Endothelial cell of umbilical vein (primary cell): Measurements from ENCODE around the gene CPED1. TPM values are rescaled to one million over a fixed set of nuclear protein-coding genes. Genes with fewer than 3 reads are reported as not detected.

Source experiments
- BruUV-seq: library from RNA; stranded (reverse); fragments of 400-500 nt; replicated peaks from 2 replicates; lab custom pipeline; 2021; lab: Mats Ljungman, UMichigan
- CTCF ChIA-PET: fragments of 300-600, 350-600 bp; sonication (Branson Sonifier 250); formaldehyde crosslinking; loops from one replicate; lab custom pipeline; 2021; ENCODE audit warnings: antibody characterized with exemption, inconsistent platforms; lab: Charles Lee
- POLR2A ChIA-PET: fragments of 300-600, 350-600 bp; sonication (Branson Sonifier 250); formaldehyde crosslinking; loops from one replicate; lab custom pipeline; 2021; ENCODE audit warnings: antibody characterized with exemption, inconsistent platforms; lab: Charles Lee
- DNase-seq: peaks from one replicate; pipeline ENCODE4 v3.0.0-alpha.2; 2011; ENCODE audit warnings: low read depth, low spot score
- FAIRE-seq: peaks from 2 replicates; lab custom pipeline; 2011; peaks lifted over from hg19 to GRCh38; lab: Jason Lieb, UNC
- H2AFZ ChIP-seq: 2 replicates; pipeline ENCODE4 v1.6.0; 2012; ENCODE audit warnings: low read depth, low read length, control low read depth, inconsistent platforms
- H3K27ac ChIP-seq: 2 replicates; pipeline ENCODE4 v1.5.1; 2011; ENCODE audit warnings: low read depth, mild to moderate bottlenecking, control low read depth, low read length, moderate library complexity; ENCODE audit not compliant: insufficient read depth
- H3K27me3 ChIP-seq, 2 experiments: 2 replicates each; pipeline versions ENCODE4 v1.6.0 to v1.6.1; 2011; ENCODE audit warnings: low read length in 2 of 2, mixed read lengths in 1 of 2; ENCODE audit not compliant: control insufficient read depth in 2 of 2, insufficient read depth in 2 of 2
- H3K36me3 ChIP-seq, 2 experiments: 2 replicates in 1 of 2; 3 replicates in 1 of 2; pipeline ENCODE4 v1.5.1; 2011; ENCODE audit warnings: low read length in 2 of 2, mild to moderate bottlenecking in 1 of 2, moderate library complexity in 1 of 2; ENCODE audit not compliant: control insufficient read depth in 2 of 2, insufficient read depth in 2 of 2; ENCODE audit errors: extremely low read depth in 1 of 2
- H3K4me1 ChIP-seq: 3 replicates; pipeline ENCODE4 v1.5.1; 2011; ENCODE audit warnings: mild to moderate bottlenecking, low read length; ENCODE audit not compliant: control insufficient read depth, insufficient read depth; ENCODE audit errors: extremely low read depth
- H3K4me2 ChIP-seq: 2 replicates; pipeline ENCODE4 v1.6.1; 2011; ENCODE audit warnings: low read length, control low read depth, mixed read lengths; ENCODE audit not compliant: insufficient read depth
- H3K4me3 ChIP-seq, 3 experiments: fragments of 200-600 bp in 1 of 3; sonication (generic), shearing (Covaris generic) in 1 of 3; replicated peaks in 1 of 3; 2 replicates each; pipeline ENCODE4 v1.5.1; 2011 to 2016; ENCODE audit warnings: control low read depth in 3 of 3, low read length in 3 of 3, mild to moderate bottlenecking in 2 of 3, inconsistent platforms in 1 of 3, low read depth in 1 of 3, moderate library complexity in 1 of 3; ENCODE audit not compliant: insufficient read depth in 1 of 3
- H3K79me2 ChIP-seq: 2 replicates; pipeline ENCODE4 v1.6.0; 2012; ENCODE audit warnings: low read length, inconsistent platforms; ENCODE audit not compliant: control insufficient read depth, insufficient read depth
- H3K9ac ChIP-seq: replicated peaks from 2 replicates; pipeline ENCODE3; 2011; ENCODE audit warnings: low read length, control low read depth; ENCODE audit not compliant: insufficient read depth; ENCODE audit errors: extremely low read depth
- H3K9me1 ChIP-seq: replicated peaks from 3 replicates; pipeline ENCODE4 v1.6.0; 2011; ENCODE audit warnings: mild to moderate bottlenecking, low read length; ENCODE audit not compliant: control insufficient read depth, insufficient read depth; ENCODE audit errors: extremely low read depth
- H3K9me3 ChIP-seq: replicated peaks from 2 replicates; pipeline ENCODE4 v1.5.1; 2012; ENCODE audit warnings: low read length, inconsistent platforms; ENCODE audit not compliant: control insufficient read depth, insufficient read depth
- H4K20me1 ChIP-seq: replicated peaks from 2 replicates; pipeline ENCODE3; 2011; ENCODE audit warnings: mild to moderate bottlenecking, low read length; ENCODE audit not compliant: control insufficient read depth, insufficient read depth; ENCODE audit errors: extremely low read depth
- CTCF ChIP-seq, 2 donors: IDR thresholded peaks; 1 replicate in 1 of 2; 2 replicates in 1 of 2; pipeline ENCODE4 v1.5.1; 2011; ENCODE audit warnings: low read length in 2 of 2, mild to moderate bottlenecking in 2 of 2, moderate library complexity in 2 of 2, control low read depth in 1 of 2, inconsistent platforms in 1 of 2, low read depth in 1 of 2; ENCODE audit not compliant: insufficient read depth in 1 of 2; ENCODE audit errors: extremely low read depth in 1 of 2
- EZH2 ChIP-seq: IDR thresholded peaks from 2 replicates; pipeline ENCODE4 v1.6.1; 2012; ENCODE audit warnings: borderline replicate concordance, low read depth, mild to moderate bottlenecking, moderate library complexity, low read length, inconsistent platforms; ENCODE audit not compliant: severe bottlenecking
- FOS ChIP-seq: IDR thresholded peaks from 2 replicates; pipeline ENCODE4 v1.6.1; 2011; ENCODE audit warnings: mild to moderate bottlenecking, low read length, moderate library complexity, borderline replicate concordance; ENCODE audit not compliant: insufficient read depth
- GATA2 ChIP-seq: IDR thresholded peaks from 2 replicates; pipeline ENCODE4 v1.7.0; 2011; ENCODE audit warnings: low read depth, mild to moderate bottlenecking, moderate library complexity, mixed read lengths, low read length; ENCODE audit not compliant: insufficient read length, insufficient read depth
- JUN ChIP-seq: IDR thresholded peaks from 2 replicates; pipeline ENCODE4 v1.6.1; 2011; ENCODE audit warnings: borderline replicate concordance, low read depth; ENCODE audit not compliant: insufficient read length, insufficient read depth
- MYC ChIP-seq: IDR thresholded peaks from one replicate; pipeline ENCODE4 v1.6.1; 2011; ENCODE audit warnings: mild to moderate bottlenecking, low read depth, low read length
- POLR2A ChIP-seq: IDR thresholded peaks from 2 replicates; pipeline ENCODE4 v1.6.1; 2012; ENCODE audit warnings: low read depth, mild to moderate bottlenecking, control low read depth, low read length
- POLR2AphosphoS5 ChIP-seq: IDR thresholded peaks from 2 replicates; pipeline ENCODE4 v1.6.1; 2012; ENCODE audit warnings: low read depth, mild to moderate bottlenecking, control low read depth, low read length, moderate library complexity; ENCODE audit not compliant: insufficient read depth
- dilution Hi-C: fragments of 300-500 bp; cut with MboI; formaldehyde crosslinking; loops from one replicate; pipeline ENCODE4 v1.15.0; 2019; ENCODE audit warnings: low sequenced_read_pairs; ENCODE audit not compliant: extremely low pct_ligation_motif_present
- intact Hi-C: fragments of 100-400 bp; cut with micrococcal nuclease; formaldehyde crosslinking; loops from one replicate; pipeline ENCODE4 v1.10.0; 2022
- polyA plus RNA-seq, 4 experiments: library from polyadenylated mRNA; depleted of rRNA in 3 of 4; stranded (reverse) in 3 of 4; unstranded in 1 of 4; fragments of >200 nt; gene quantifications; 2 replicates each; pipeline versions ENCODE4 v1.2.1 to v1.2.3, GENCODE V29; 2011 to 2012; ENCODE audit warnings: missing spikeins in 1 of 4
- total RNA-seq: library from RNA; stranded (reverse); gene quantifications from 2 replicates; pipeline ENCODE4 v1.2.3, GENCODE V29; 2021
- TF ChIP-seq, protein P1 (sequence below): IDR thresholded peaks from 2 replicates; pipeline ENCODE4 v1.6.1; 2011; ENCODE audit not compliant: insufficient read depth, insufficient read length

Gene CPED1
- total and polyA plus RNA-seq, 2 donors (not counting 3 experiments of a cell fraction or from before 2014, with no cell fraction given): 0.22 to 3.0 TPM

- POLR2A ChIA-PET: no interaction called here
- no peak overlapping the region for H3K4me3 ChIP-seq
- H3K4me1 ChIP-seq: no peaks in the 10 kb centered on the region
- no TSS peak for BruUV-seq
- H3K27me3 ChIP-seq: peaks cover 1 to 6% of the 10 kb centered on the region in 2 experiments
- FAIRE-seq (no peak), DNase-seq (no peak)
- H3K27ac ChIP-seq: no peak overlapping the region
- CTCF ChIA-PET: no interaction called here
- no peak overlapping the region for H3K9ac ChIP-seq
- H2AFZ ChIP-seq: no peak overlapping the region
- H3K9me3 ChIP-seq: no peaks in the 10 kb centered on the region
- no peaks in the 10 kb centered on the region for H4K20me1 ChIP-seq
- H3K4me2 ChIP-seq: no peak overlapping the region
- no peaks in the 10 kb centered on the region for H3K9me1 ChIP-seq
- dilution Hi-C loops: no loop called here
- intact Hi-C loops: no loop called here
- H3K36me3 ChIP-seq: no peaks in the 10 kb centered on the region
- H3K79me2 ChIP-seq: no peaks in the 10 kb centered on the region
- TF ChIP-seq MYC (no peak), POLR2A (no peak), GATA2 (no peak), CTCF (IDR thresholded peaks at IDR 0.05; ENCODE audit: extremely low read depth in 1 of 2, insufficient read depth in 1 of 2, low read depth in 1 of 2, low read length in 2 of 2) (no peak), POLR2AphosphoS5 (no peak), JUN (no peak), FOS (no peak), EZH2 (no peak)
- TF ChIP-seq, protein P1, sequence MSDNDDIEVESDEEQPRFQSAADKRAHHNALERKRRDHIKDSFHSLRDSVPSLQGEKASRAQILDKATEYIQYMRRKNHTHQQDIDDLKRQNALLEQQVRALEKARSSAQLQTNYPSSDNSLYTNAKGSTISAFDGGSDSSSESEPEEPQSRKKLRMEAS: no peak
These were observed 168.8 kb downstream of the CPED1 start for GRCh38 chr7:121157341-121157751.
